ENCODE measurements around the gene COPRS.
"Not testable (repeated sequence)": the region's sequence is repeated elsewhere in the genome, so short reads cannot be mapped to it uniquely, and the experiment has no call there.

Gene COPRS

DNA sequence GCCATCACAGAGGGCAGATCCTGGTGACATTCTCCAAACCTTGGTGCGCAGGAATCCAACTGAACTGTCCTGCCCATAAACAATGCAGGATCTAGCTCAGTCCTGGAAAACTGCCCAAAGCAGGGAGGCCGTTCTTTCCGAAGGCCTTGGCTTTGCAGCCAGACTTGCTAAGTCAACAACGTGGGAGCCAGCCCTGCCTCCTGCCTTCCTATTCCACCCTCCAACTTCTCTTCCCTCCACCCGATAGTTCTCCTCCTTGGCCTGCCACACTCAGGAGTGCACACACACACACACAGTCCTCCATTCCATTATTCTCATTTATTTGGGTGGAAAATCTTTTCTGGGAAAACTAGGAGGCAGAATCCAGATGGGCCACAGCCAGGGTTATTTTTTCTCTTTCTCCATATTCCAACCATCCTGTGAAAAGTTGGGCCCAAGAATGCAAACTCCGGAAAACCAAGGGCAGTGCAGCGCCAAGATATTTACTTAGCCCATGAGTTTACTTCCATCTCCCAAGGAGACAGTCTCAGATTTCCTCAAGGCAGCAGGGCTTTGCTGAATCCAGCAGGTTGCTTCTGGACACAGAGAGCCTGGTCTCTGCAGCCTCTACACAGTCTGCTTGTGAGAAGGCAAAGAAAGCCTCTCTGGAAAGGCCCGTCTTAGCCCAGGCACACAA lies 15.8 kb downstream of the COPRS start:
- ATAC-seq: no peak

DNA sequence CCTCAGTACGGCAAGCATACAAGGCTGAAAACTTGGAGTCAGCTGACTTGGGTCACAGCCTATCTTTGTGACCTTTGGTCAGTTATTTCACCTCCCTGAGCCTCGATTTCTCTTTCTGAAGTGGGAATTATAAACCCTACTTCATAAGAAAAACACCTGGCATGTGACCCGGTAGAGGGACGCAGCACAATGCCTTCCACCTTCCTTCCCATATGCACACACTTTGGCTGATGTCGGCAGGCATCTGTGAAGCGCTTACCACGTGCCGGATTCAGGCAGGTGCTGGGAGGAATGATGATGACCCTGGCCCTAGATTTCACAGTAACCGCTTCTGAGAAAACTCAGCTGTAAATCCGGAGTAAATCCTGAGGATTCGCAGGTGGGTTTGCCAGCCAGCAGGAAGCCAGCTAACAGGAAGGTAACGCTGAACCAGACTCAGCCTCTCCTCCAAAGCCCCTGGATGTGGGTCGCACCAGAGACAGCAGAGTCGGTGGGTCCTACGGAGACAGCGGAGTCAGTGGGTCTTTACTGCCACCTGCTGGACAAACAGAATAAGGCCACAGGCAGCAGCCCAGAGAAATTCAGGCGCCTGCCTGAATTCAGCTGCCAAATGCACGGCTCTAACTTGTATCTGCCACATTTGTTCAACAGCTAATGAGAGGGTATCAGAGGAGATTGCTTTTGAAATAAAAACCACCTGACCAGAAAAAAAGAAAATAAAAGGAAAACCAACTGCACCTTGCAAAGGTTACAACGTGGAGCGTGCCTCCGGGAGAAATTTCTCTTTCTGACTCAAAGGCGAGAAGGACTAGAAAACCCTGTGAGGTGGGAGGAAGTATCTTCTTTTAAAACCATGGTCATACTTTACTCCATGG lies 16.6 kb downstream of the COPRS start:
- peak; percentile 76 to 84 for ATAC-seq

DNA sequence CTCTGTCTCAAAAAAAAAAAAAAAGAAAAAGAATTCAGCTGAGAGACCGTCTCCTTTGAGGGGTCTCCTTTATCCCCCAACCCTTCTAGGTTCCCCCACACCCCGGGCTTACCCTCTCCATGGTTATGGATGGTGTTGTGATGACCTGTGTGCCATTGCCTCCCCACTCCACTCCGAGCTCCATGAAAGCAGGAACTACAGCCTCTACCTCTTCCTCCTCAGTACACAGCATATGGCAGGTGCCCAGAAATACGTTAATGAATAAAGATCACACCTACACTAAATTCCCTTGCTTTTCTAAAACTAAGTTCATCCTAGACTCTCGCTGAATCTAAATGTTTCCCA lies 17.2 kb downstream of the COPRS start:
- no peak for ATAC-seq

DNA sequence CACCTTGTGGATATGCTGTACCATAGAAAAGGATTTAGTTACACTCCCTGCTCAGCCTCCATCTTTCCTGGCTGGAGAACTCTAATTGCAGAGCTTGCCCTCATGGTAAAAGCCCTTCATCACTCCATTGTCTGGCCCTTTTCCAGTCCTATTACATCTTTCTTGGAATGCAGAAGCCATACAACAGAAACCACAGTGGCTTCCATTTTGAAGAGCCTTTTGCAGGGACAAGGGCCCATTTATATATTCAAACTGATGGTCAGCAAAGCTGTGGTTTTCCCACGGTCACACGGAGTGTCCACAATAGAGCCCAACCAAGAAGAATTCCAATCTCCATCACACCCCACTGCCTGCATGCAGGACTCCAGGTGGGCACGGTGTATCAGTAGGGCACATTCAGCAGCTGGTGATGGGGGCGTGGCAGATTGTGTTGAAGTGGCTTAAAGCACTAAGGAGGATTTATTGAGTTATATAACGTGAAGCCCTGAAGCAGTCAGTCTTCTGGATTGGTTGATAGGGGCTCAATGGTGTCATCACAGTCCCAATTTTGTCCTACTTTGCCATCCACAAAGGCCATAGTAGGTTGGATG lies 20.3 kb downstream of the COPRS start:
- no peak for ATAC-seq

DNA sequence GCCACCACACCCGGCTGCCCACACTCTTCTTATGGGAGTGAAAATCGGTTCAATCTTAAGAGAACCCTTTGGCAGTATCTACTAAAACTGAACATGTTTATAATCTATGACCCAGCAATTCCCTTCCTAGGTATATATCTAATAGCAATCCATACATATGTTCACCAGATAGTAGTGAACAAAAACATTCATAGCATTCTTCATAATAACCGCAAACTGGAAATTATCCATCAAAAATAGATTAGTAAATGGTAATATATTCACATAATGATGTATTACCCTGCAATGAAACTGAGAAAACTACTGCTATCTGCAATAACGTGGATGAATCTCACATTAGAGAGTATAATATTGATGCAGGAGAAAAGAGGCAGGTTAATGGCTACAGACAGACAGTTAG lies 23.1 kb downstream of the COPRS start:
- no peak for ATAC-seq

DNA sequence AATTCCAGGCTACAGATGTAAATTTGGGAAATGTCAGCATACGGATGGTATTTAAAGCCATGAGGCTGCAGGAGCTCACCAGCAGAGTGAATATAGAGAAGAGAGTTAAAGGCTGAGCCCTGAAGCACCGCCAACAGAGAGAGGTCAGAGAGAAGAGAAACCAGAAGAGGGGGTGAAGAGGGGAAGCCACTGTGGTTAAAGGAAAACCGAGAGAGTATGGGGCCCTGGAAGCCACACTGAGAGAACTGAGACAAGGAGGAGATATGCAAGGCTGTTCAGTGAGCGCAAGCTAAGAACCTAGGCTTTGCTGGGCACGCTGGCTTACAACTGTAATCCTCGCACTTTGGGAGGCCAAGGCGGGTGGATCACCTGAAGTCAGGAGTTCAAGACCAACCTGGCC lies 24.6 kb downstream of the COPRS start:
- no peak for ATAC-seq

DNA sequence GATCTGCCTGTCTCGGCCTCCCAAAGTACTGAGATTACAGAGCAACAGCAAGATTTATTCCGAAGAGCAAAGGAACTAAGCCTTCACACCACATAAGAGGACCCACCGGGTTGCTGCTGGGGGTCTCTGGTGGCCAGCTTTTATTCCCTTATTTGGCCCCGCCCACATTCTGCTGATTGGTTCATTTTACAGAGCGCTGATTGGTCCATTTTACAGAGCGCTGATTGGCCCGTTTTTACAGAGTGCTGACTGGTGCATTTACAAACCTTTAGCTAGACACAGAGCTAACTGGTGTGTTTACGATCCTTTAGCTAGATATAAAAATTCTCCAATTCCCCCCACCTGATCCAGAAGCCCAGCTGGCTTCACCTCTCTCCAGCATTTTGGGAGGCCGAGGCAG lies 26.3 kb downstream of the COPRS start:
- no peak for ATAC-seq

DNA sequence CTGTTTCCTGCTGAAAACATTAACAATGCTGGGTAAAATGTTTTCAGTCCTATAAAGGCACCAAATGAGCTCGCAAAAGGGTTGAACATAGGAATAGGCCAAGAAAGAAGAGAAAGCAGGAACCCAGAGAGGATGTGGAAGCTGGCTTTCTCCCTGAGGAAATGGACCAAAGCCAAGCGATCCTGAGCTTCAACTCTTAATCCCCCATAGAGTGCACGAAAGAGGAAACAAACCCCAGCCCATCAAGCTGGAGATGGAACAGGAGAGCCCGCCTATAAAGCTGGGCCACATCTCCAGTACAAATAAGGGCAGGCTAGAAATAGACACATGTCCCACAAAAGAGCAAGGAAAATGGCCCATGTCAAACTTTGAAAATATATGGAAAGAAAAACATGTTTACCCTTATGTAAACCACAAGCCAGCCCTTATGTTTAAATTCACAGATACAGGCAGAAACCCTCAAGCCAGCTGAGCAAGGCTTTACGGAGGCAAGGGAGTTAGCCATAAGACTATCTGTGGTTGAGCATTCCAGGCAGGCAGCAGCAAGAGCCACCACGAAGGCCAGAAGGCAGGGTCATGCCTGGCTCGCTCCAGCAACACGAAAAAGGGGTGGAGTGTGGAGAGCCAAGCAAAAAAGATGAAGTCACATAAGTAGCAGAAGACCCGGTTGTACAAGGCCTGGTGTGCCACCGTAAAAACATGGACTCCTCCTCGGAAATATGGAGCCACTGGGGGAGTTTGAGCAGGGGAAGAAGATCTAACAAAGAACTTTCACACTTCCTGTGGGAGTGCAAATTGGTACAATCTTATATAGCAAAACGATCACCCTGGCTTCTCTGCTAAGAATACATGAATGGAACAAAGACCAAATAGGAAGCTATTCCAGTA lies 27.8 kb downstream of the COPRS start:
- ATAC-seq: no peak

DNA sequence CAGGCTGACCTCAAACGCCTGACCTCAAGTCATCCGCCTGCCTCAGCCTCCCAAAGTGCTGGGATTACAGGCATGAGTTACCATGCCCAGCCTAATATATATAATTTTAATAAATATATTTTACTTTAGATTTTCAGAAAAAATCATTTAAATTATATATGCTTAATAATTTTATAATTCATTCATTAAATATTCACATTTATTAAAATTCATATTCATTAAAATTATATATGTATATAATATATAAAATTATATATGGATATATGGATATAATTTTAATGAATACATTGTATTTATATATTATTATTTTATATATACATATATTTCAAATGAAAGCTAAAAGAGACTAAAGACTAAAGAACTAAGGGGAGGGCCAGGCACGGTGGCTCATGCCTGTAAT lies 29.4 kb downstream of the COPRS start:
- ATAC-seq: no peak

DNA sequence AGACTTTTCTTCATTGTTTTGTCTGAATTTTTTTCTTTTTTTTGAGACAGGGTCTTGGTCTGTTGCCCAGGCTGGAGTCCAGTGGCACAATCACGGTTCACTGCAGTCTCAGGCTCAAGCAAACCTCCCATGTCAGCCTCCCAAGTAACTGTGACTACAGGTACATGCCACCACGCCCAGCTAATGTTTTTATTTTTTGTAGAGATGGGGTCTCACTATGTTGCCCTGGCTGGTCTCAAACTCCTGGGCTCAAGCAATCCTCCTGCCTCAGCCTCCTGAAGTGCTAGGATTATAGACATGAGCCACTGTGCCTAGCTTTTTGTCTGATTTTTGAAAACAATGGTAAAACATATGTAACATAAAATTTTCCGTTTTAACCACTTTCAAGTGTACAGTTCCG lies 30.1 kb downstream of the COPRS start:
- not testable (repeated sequence) for ATAC-seq

DNA sequence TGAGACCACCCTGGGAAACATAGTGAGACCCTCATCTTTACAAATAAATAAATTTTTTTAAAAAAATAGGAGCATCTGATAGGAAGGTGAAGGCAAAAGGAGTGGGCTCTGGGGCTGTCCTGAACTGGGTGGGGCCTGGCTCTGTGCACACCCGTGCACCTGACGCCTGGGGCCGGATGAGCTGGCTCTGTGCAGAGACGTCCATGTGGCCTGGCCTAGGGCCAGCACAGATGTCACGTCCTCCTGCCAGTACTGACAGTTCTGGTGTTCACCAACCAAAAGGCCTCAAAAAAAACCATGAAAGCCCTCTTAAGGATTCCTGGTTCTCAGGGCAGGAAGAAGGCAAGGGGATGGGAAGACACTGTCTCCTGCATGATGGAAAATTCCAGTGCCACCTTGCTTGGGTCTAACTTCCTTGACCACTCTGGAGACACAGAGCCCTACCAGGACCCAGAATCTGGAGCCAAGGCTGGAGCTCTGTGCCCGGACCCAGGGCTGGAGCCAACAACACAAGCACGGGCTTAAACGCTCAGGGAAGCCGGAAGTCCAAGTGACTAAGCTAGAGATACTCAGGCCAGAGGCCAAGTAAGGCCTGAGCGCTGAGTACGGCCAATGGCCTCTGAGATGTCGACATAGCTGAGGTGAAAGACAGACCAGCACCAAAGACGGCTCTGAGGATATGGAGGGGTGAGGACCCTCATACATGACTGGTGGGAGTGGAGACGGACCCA lies 32.9 kb downstream of the COPRS start:
- ATAC-seq: no peak

DNA sequence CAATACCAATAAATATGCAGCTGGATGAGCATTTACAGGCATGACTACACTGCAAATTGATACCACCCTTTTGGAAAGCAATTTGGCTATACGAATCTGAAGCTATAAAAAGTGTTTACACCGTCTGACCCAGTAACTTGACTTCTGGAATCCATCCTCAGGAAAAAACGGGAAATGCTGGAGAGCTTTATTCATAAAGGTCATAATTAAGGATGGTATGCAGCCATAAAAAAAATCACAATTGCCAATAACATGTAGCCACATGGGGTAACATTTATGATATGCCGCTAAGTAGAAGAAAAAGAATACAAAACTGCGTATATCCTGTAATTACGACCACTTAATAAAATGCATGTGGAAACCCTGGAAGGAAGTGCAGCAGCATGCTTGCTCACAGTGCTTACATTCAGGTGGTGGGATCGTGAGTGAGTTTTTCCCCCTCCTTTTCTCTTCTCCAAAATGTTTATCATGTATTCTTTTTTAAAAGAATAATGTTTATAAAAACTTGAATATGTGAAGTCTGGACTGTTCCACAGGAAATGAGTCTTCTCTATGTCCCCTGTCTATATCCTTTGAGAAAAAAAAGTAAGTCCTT lies 34.2 kb downstream of the COPRS start:
- ATAC-seq: no peak

DNA sequence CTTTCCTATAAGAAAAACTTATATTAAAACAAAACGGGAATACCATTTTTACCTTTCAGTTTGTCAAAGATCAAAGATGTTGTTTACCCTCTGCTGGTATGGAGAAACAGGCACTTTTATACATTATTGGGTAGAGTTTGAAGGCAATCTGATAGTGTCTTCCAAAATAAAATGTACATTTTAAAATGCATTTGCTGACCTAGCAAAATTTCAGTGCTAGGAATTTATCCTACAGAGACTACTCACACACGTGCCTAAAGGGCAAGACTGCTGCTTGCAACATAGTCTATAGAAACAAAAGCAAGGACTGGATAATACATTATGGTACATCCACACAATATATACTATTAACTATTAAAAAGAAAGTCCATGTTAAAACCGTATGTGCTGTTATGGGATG lies 36.0 kb downstream of the COPRS start:
- ATAC-seq: no peak

DNA sequence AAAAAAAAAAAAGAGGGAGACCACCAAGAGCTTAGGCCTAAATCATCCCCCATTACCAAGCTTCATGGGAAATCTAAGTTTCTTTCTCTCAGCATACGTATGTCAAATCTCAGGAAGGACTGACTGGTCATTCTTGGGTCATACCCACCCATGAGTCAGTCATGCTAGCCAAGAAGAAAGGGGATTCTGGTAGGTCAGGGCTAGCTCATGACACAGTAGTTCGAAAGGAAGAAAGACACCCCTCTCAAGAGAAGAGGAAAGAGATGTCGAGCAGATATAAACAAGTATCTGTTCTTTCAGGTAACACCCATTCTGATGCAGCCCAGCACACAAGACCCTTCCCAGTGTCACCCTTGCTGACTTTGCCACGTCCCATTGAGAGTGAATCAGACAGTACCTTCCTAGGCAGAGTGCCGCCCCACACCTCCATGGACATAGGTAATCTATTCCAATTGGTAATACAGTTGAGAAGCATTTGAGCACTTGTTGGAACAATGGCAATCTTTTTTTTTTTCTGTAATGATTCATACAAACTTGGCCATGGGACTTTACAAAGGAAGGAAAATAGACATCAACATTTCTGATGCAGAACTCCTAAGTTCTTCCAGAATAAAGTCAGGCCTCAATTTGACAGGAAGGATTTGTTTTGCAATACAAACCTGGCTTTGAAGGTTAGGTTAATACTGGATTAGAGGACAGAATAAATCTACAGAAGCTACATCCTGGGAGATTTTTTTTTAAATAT lies 38.2 kb downstream of the COPRS start:
- no peak for ATAC-seq

DNA sequence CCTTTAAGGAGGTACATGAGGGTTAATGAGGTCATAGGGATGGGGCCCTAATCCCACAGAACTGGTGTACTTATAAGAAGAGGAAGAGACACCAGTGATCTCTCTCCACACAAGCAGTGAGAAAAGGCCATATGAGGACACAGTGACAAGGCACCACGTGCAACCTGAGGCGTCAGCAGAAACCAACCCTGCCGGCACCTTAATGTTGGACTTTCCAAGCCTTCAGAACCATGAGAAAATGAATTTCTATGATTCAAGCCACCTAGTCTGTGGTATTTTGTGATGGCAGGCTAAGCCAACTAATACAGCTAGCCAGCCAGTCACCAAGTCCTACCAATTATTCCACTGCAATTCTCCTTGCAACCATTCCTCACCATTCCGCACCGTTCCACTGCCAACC lies 39.5 kb downstream of the COPRS start:
- ATAC-seq: no peak

DNA sequence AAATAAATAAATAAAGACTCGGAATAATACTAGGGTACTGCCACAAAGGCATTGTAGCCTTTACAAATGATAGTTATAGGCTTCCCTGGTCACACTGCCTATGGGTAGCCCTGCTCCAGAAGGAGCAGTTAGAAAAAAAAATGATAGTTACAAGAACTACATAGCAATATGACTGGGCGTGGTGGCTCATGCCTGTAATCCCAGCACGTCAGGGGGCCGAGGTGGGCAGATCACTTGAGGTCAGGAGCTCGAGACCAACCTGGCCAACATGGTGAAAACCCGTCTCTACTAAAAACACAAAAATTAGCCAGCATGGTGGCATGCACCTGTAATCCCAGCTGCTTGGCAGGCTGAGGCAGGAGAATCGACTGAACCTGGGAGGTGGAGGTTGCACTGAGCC lies 40.2 kb downstream of the COPRS start:
- not testable (repeated sequence) for ATAC-seq

DNA sequence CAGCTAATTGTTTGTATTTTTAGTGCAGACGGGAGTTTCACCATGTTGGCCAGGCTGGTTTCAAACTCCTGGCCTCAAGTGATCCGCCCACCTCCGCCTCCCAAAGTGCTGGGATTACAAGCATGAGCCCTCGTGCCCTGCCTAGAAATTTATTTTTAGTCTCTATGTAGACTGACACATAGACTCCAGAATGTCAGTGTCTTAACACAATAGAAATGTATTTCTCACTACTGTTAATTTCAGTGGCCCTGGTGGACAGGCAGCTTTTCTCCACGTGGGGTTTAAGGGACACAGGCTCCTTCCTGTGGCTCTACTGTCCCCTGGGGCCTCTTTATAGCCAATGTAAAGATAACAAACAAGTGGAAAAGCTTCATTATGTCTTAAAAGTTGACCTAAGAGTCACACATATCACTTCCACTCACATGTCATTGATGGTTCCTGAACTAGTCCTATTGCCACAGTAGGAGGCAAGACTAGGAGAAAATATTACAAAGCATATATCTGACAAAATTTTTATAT lies 43.8 kb downstream of the COPRS start:
- ATAC-seq: no peak

DNA sequence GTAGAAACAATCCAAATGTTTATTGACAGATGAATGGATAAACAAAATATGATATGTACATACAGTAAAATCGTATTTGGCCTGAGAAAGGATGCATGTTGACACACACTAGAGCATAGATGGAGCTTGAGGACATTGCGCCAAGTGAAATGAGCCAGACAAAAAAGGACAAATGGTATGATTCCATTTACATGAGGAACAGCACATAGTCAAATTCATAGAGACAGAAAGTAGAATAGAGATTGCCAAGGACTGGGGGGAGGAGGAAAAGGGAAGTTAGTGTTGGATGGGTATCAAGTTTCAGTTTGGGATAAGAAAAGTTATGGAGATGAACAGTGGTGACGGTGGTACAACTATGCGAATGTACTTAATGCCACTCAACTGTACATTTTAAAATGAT lies 47.9 kb downstream of the COPRS start:
- no peak for ATAC-seq

DNA sequence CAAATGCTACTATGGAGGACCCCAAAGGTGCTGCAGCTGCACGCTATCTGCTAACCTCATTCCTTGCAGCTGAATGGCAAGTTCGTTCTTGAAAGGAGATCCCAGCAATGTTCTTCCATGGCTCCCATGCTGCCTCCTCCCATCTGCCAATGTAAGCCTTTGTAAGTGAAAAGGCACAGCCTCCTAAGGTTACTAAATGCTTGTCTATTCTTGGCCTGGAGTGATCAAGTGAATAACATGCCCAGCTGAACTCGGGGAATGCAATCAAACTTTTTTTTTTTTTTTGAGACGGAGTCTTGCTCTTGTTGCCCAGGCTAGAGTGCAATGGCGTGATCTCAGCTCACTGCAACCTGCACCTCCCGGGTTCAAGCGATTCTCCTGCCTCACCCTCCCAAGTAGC lies 49.2 kb downstream of the COPRS start:
- ATAC-seq: not testable (repeated sequence)

DNA sequence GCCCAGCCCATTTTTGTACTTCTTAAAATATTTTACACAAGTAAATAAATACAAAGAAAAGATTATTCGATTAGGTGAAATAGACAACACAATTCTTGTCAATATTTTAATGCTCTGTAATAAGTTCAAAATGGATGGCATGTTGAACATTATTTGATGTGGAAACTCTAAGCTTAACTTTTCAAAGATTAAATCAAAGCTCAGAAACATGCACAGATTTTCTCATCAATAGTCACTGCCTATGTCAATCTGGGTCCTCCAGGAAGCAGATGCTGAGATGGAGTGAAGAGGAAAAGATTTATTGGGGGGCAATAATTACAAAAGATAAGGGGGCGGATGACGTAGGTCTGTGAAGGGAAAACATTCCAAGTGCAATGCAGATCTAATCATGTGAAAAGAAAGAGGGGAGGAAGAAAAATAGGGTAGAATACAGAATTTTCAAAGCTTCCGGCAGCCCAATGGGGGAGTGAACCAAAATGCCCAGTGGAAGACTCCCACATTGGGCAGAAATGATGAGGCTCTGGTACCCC lies 50.5 kb downstream of the COPRS start:
- no peak for ATAC-seq

DNA sequence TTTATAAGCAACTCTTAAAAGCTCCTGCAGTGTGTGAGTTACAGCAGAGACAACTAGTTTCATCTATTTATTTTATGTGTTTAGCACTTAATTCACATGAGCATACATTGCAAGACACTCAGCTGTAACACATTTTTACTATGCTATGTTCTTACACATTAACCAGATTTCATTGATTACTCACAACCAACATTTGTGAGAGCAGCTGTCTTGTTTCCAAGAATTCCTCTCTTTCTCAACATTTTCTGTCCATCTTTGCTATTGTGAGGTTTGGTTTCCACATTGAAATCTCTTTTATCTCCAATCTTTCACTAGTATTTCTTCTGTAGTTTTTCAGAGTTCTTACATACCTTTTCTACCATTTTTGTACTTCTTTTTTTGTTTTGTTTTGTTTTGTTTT lies 51.2 kb downstream of the COPRS start:
- no peak for ATAC-seq
